Raji (cell line): Measurements from ENCODE around the gene MFAP5.

Source experiments
- POLR2A ChIP-seq: IDR thresholded peaks from 2 replicates; pipeline ENCODE4 v1.6.1; 2011; ENCODE audit warnings: low read depth, low read length, control low read depth; ENCODE audit not compliant: insufficient read depth

The MFAP5 gene

DNA sequence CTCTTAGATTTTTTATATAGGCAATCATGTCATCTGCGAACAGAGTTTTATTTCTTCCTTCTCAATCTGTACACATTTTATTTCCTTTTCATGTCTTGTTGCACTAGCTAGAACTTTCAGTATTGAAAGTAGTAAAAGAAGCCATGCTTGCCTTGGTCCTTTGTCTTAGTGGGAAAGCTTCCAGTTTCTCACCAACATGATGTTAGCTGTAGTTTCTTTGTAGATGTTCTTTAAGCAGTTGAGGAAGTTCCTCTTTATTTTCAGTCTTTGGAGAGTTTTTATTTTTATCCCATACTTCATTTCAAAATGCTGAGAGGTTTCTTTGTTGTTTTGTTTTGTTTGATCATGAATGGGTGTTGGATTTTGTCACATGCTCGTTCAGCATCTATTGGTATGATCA, 22.4 kb upstream of the MFAP5 start:
- no peak for TF ChIP-seq POLR2A

DNA sequence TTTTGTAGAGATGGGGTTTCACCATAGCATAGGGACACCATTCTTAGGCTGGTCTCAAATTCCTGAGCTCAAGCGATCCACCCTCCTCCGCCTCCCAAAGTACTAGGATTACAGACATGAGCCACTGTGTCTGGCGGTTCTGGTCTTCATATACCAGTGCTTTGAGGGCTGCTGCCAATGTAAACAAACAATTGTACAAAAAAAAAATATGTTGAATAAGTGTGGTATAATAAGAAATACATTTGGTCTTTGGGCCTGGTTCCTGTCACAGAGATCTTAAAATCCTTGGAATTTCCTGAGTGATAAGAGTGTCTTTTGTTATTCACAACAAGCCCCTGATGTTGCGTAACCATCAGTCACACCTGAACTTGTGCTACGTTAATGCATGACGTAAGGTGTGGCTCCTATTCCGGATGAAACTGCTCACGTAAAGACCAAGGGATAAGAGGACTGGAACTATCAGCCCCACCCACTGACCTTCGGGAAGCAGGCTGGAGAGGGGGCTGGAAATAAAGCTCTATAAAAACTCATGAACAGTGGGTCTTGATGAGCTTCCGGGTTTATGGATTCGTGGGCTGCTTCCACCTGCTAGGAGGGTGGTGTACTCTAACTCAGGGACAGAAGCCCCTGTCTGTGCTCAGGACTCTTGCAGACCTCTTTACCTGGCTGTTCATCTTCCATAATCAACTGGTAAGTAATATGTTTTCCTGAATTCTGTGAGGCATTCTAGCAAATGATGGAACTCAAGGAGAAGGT, 18.7 kb upstream of the MFAP5 start:
- TF ChIP-seq POLR2A: no peak

DNA sequence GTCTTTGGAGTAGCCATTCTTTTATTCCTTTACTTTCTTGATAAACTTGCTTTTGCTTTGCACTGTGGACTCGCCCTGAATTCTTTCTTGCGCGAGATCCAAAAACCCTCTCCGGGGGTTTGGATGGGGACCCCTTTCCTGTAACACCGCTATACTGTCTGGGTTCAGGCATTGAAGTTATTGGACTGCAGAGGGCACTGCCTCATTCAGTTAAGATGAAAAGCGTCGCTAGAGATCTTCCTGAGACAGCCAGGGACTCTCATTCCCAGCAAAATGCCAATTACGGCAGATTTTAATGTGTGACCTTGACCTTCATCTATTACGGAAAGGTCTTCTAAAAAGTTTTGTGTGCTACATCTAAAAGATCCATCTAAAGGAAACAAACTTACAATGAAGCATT, 17.9 kb upstream of the MFAP5 start:
- no peak for TF ChIP-seq POLR2A

DNA sequence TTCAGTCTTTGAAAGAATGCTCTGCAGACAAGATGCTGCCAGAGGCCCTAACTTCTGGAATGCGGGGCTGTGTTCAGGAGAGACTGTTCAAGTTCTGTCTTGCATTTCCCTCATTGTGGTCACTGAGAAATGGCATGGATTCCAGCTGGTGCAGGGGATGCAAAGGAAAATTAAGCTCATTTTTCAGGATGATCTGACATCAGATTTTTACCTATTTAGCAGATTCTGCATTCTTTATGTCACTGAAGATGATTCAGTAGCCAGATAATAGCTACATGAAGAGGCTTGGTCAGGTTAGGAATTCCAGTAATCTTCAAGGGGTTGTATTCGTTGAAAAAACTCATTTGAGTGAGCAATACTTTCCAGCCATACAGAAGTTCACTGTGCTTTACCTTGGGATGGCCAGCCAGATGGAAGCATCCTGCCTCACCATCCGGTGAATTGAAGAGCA, 16.1 kb upstream of the MFAP5 start:
- no peak for TF ChIP-seq POLR2A

DNA sequence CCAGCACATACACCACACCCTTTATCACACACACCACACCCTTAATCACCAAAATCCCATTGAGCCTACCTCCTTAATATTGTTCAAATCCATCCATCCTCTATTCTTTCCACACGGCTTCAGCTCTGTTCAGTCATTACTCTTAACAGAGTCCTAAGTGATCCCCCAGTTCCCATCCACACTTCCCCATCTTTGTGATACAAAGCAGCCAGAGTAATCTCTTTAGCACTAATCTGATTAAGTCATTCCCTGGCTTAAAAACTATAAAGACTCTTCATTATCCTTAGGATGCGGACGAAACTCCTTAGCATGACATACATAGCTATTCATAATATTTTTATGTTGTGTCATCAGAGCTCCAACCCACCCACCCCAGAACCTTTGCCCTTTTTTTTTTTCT, 14.7 kb upstream of the MFAP5 start:
- TF ChIP-seq POLR2A: no peak

DNA sequence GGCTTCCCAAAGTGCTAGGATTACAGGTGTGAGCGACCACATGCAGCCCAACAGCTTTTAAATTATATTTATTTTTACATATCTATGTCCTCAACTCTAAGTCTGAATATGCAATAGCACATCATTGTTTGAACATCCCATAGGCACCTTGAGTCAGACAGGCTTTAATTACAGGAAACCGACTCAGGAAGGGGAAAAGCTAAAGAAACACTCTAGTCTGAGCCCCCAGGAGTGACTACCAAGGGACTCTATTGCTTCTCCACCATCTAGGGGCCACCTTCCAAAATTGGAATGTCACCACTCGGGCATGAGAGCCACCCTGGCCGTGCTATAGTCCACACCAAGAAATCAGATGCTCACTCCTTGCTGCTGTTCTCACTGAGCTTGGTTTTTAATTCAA, 14.0 kb upstream of the MFAP5 start:
- TF ChIP-seq POLR2A: no peak

DNA sequence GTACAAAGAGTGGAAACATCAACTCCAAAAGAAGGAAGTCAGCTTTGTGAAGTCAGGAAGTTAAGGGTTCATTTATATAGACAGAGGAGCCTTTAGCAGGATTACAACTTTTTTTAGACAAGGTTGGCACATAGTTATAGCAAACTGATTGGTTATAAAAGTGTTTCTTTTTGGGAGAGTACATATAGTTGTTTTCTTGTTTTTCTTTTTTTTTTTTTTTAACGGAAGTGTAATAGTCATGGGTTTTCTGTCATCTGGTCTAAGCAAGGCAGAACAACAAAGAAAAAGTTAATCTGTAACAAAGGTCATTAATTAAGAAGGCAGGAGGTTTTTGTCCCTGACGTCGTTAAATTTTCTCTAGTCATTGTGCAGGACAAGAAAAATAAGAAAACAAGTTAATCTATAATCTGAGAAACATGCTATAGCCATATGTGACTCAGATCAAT, 13.0 kb upstream of the MFAP5 start:
- TF ChIP-seq POLR2A: no peak

DNA sequence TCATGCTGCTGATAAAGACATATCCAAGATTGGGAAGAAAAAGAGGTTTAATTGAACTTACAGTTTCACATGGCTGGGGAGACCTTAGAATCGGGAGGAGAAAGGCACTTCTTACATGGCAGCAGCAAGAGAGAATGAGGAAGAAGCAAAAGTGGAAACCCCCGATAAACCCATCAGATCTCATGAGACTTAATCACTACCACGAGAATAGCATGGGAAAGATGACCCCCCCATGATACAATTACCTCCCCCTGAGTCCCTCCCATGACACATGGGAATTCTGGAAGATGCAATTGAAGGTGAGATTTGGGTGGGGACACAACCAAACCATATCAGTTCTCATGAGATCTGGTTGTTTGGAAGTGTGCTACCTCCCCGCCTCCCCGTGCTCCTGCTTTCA, 9.8 kb upstream of the MFAP5 start:
- no peak for TF ChIP-seq POLR2A

DNA sequence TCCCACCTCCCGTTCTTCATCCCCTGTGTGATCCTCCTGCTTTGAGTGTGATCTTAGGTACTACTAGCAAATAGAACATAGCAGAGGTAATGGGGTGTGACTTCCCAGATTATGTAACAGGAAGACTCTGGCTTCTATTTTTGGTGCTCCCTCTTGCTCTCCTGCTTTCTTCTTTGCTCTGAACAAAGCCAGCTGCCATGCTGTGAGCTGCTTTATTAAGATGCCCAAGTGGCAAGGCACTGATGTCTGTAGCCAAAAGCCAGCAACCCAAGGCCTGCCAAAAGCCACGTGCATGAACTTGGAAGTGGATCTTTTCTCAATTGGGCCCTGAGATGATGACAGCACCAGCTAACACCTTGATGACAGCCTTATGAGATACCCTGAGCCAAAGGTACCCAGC, 5.8 kb upstream of the MFAP5 start:
- no peak for TF ChIP-seq POLR2A

DNA sequence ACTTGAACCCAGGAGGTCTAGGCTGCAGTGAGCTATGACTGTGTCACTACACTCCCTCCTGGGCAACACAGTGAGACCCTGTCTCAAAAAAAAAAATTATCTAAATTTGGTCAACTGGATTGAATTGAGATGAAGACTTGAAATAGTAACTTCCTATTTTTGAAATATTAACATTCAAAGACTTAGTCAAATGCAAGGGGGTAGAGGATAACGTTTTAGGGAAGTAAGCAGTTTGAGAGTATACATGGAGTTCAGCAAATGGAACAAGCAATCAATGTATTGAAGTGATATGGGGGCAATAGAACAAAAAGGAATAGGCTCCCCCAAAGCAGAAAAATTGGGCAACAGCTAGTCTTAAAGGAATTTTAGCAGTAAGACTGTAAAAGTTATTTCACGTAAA, 4.6 kb upstream of the MFAP5 start:
- no peak for TF ChIP-seq POLR2A

DNA sequence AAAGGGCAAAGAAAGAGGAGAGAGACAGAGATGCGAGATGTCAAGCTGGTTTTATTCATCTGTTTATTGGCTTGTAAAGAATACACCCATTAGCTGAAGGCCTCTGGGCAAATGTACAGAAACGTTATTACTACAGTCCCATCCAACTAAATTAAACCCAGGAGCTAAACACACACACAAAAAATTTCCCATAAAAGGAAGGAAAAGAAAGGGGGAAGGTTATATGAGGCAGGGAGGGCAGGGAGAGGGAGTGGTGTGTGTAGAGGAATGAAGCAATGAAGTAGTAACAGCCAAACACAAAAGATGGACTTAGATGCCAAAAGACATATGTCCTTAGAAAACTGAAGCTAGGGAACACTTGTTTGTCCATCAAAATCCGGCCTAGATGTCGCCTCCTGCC, 3.1 kb upstream of the MFAP5 start:
- TF ChIP-seq POLR2A: no peak

DNA sequence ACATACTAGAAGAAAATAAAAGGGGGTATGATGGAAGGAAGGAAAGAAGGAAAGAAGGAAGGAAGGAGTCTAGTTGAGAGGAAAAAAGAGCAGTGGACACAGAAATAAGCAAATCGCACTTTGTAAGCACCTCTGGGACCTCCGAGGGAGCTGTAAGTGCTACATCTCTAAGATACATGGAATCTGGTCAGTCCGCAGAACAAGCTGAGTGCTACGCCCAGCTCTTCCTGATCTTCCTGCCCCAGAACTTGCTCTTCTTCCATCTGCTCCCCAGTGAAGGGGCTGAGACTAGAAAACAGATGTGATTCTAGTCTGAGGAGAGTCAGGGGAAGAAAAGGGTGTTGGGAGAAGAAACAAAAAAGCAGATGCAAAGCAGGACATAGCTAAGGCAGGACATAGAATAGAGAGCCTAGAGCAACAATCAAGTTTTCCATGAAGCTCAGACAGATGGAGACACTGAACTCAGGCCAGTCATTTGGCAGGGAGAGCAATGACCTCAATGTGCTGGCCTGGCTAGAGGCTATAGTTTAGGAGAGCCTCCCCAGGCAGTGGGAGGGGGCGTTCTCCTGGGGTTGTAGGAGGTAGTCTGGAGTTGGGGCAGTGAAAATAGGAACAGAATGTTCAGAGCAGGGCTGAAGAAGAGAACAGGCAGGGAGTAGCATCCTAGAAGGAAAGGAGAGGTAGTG, 1.7 kb upstream of the MFAP5 start:
- no peak for TF ChIP-seq POLR2A

DNA sequence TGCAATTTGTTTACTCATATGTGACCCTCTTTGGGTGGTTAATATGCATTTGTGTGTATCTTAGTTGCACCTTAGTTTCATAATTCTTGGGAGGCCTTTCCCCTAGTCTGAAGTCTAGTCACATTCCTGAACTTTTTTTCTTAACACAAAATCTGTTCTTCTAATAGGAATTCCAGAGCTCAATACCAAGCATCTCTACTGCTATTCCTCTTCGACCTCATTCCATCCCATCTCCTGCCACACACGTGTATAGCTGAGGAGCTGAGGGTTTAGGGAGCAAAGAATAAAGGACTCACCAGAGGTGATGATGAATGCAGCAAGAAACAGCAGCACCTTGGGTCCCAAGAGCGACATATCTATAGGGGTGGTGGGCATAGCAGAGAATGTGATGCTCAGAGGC, 875 bp downstream of the MFAP5 start:
- no peak for TF ChIP-seq POLR2A

DNA sequence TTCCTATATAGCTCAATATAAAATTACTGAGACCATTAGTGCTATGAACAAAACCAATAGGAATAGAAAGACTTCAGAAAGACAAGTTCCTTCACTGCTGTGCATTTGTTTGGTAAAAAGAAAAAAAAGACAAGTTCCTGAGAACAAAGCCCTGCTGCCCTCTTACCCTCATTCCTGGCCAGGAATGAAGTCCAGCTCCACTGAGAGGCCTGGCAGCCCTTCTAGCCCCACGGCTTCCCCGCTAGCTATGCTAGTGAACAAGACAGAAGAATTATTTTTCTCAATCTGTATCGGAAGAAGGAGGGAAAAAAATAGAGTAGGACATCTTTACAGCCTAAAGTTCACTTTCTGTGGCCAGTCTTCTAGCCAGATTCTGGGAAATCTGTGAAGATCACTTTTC, 1.6 kb downstream of the MFAP5 start:
- no peak for TF ChIP-seq POLR2A

DNA sequence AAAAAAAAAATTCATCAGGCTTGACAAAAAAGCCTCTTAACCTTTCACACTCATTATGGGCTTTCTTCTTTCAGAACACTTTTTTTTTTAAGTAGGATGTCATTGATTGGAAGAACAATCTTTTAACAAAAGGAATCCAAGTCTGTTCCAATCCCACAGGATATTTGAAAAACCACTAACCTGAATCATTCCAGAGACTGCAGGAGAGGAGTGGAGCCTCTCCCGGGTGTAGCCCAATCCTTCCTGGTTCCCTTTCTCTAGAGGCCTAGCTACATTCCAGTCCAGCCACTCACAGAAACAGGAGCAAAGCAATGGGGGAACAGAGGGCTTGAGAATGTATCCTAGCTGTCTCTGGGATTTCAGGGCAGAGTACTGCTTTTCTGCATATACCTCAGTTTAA, 4.3 kb downstream of the MFAP5 start:
- no peak for TF ChIP-seq POLR2A

DNA sequence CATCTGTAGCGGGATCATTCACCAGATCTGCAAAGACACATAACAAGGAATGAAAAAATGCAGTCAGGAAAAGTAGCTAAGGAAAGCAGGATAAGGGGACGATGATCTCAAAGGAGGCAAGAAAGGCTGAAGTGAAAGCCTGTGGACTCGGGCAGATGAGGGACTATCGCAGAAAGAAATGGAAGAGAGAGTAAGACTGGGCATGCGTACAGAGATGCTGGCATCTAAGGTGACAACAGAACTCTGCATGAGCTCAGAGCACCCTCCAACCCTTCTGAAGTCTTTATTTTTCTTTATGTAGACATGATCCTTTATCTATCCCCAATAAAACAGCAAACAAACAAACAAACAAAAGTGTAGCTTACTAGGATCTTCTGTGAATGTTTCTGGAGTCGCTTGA, 7.2 kb downstream of the MFAP5 start:
- TF ChIP-seq POLR2A: no peak

DNA sequence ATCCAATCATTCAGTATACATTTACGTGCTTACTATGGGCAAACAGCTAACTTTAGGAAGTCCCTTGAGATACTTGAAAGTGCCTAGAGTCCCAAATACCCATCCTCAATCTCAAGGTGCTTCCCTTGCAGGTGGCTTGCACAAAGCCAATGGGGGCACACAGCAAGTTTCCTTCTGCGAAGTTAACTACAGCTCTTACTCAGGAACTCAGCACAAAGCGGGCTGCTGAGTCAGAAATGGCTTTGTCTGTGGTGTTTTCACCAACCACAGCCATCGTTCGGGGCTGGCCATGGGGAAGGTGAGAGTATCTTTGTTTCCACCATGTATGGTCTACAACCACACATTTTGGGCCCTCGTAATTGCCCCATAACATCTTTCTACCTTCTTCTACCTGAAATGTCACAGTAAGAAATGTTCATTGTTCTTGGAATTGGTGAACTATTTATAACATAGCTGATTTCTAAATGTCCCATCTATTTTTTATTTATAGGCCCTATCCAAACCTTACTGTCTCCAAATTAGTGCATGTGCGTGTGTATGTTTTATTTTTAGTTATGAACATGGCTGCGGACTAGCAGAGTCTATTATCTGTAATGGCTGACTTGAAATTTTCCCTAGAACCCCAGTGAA, 13.9 kb downstream of the MFAP5 start:
- TF ChIP-seq POLR2A: no peak

DNA sequence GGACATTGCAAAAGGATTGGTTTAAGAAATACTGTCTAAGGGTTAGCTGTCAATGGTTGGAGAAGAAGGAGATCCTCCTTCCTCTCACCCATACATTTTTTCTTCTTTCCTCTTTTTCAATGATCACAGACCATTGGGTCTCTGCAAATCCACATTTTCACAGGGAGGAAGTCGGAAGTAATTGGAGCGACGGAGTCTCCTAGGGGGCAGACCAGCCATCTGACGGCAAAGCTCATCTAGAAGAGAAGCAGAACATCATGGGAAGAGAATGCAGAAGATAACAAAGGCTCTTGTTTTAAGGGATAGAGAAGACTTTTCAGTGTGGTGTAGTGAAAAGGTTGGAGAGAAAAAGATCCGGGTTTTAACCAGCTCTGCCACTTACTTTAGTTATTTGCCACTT, 14.7 kb downstream of the MFAP5 start:
- TF ChIP-seq POLR2A: no peak
